Measurements from ENCODE around the gene PAPOLB.

Gene PAPOLB

DNA sequence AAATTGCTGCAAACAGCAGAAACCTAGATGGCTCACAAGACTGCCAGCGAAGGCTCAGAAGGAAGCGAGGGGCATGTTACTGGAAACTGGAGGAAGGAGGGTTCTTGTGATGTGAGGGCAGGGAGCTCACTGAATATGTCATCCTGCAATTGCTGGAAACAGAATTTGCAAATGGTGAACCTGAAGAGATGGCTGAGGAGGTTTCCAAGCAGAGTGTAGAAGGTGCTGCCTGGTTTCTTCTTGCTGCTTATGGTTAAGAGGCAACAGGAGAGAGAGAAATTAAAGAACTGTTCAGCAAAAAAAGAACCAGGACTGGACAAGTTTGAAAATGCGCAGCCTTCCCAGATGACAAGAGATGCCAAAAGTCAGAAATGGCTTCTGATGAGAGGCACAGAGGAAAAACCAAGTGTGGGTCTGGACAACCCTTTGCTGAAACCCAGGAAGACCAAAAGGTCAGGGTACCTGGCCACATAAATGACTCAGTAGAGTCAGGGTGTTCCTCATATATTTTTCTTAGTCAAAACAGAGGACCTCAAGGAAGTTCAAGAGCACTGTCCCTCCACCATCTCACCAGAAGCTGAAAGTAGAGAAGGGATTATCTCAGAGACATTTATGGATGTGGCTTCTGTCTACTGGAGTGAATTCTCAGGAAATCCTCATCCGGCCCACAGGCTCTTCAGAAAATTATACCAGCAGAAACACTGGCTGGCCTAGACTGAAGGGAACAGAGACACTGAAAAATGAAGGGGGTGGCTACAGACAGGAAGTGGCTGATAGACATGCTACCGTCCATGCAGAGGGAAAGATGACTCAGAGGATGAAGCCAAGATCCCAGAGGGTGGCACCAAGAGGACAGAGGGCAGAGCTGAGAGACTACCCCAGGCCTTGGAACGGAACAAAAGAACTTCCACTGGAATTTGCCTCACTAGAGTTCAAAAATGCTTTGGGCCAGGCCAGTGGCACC lies 10.1 kb downstream of the PAPOLB start:
- ChIA-PET CTCF (interaction anchor here (0.7 kb wide), 1 partner anchor 222 kb away, joined by 3 read pairs; no protein-coding TSS in a partner anchor), POLR2A (no interaction called here)
- TF ChIP-seq ARNT (IDR thresholded peaks at IDR 0.05) (no peak), FOXK2 (IDR thresholded peaks at IDR 0.05) (no peak), NFRKB (IDR thresholded peaks at IDR 0.05) (no peak), ELF4 (IDR thresholded peaks at IDR 0.05) (no peak), LEF1 (IDR thresholded peaks at IDR 0.05; ENCODE audit: borderline replicate concordance) (no peak), HDGF (IDR thresholded peaks at IDR 0.05; ENCODE audit: borderline replicate concordance) (no peak), TARDBP (IDR thresholded peaks at IDR 0.05) (no peak), SUZ12 (IDR thresholded peaks at IDR 0.05) (no peak), FOXM1 (IDR thresholded peaks at IDR 0.05; ENCODE audit: borderline replicate concordance) (no peak), FOXA1 (IDR thresholded peaks at IDR 0.05) (no peak), BHLHE40 (IDR thresholded peaks at IDR 0.05; ENCODE audit: borderline replicate concordance) (no peak)
- DNase-seq (ENCODE audit: extremely low spot score), result no peak

DNA sequence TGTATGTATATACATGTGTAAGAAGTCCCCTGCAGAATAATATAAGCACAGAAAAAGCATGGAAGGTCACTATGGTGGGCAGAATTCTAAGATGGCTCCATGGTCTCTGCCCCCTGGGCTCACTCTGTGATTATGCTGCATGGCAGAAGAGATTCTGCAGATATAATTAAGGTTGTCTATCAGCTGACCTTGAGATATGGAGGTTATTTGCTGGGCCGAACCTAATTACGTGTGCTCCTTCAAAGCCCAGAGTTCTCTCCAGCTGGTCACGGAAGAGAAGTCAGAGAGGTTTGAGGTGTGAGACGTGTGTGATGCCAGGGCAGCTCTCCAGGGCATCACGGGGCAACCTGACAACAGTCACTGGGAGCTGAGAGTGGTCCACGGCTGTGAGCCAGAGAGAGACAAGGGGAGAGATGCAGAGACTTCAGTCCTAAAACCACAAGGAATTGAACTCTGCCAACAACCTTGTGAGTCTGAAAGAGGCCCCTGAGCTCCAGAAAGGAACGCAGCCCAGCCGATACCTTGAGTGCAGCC lies 11.5 kb downstream of the PAPOLB start:
- CTCF ChIA-PET, result interaction anchor here (0.7 kb wide), 1 partner anchor 33 kb away, joined by 3 read pairs; the partner anchor contains the start of gene RADIL
- TF ChIP-seq L3MBTL2 (conservative IDR thresholded peaks at IDR 0.05) (no peak), CTBP1 (IDR thresholded peaks at IDR 0.05; ENCODE audit: borderline replicate concordance) (no peak), TARDBP (IDR thresholded peaks at IDR 0.05) (no peak), BHLHE40 (IDR thresholded peaks at IDR 0.05; ENCODE audit: borderline replicate concordance) (no peak), NFRKB (IDR thresholded peaks at IDR 0.05) (no peak), LEF1 (IDR thresholded peaks at IDR 0.05; ENCODE audit: borderline replicate concordance) (no peak), FOXA1 (IDR thresholded peaks at IDR 0.05) (no peak), FOXM1 (IDR thresholded peaks at IDR 0.05; ENCODE audit: borderline replicate concordance) (no peak), ARNT (IDR thresholded peaks at IDR 0.05) (no peak)
- TF ChIP-seq, protein P1, sequence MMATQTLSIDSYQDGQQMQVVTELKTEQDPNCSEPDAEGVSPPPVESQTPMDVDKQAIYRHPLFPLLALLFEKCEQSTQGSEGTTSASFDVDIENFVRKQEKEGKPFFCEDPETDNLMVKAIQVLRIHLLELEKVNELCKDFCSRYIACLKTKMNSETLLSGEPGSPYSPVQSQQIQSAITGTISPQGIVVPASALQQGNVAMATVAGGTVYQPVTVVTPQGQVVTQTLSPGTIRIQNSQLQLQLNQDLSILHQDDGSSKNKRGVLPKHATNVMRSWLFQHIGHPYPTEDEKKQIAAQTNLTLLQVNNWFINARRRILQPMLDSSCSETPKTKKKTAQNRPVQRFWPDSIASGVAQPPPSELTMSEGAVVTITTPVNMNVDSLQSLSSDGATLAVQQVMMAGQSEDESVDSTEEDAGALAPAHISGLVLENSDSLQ (IDR thresholded peaks at IDR 0.05), result no peak
- POLR2A ChIA-PET, result no interaction called here
- DNase-seq (ENCODE audit: extremely low spot score), result no peak

DNA sequence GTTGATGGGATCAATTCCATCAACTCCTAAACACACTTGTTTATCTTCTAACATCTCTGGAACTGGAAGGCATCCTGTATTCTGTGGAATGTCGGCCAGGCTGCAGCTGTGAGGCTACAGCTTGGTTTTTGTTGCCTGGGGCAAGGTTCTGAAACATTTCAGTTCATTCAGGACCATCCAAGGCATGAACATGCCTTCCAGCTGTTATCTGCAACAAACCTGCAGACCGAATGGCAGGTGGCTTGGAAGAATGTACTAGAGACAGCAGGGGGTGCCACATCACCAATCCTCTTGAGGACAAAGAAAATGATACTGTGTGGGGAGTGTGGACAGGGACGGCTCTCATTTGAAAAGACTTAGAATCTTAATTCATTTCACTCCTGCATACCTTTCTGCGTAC lies 12.4 kb downstream of the PAPOLB start:
- DNase-seq (ENCODE audit: extremely low spot score), result no peak
- no peak for TF ChIP-seq SP1 (IDR thresholded peaks at IDR 0.05)
- no peak for TF ChIP-seq CTBP1 (IDR thresholded peaks at IDR 0.05; ENCODE audit: borderline replicate concordance)
- TF ChIP-seq, protein P1 (IDR thresholded peaks at IDR 0.05), result no peak
- no peak for TF ChIP-seq ZNF384 (IDR thresholded peaks at IDR 0.05)
- TF ChIP-seq FOXA1 (IDR thresholded peaks at IDR 0.05), result no peak
- TF ChIP-seq BHLHE40 (IDR thresholded peaks at IDR 0.05; ENCODE audit: borderline replicate concordance), result no peak
- TF ChIP-seq LEF1 (IDR thresholded peaks at IDR 0.05; ENCODE audit: borderline replicate concordance), result no peak
- TF ChIP-seq TARDBP (IDR thresholded peaks at IDR 0.05), result no peak
- no peak for TF ChIP-seq ELF4 (IDR thresholded peaks at IDR 0.05)
- TF ChIP-seq NFRKB (IDR thresholded peaks at IDR 0.05), result no peak
- no peak for TF ChIP-seq ARNT (IDR thresholded peaks at IDR 0.05)
- TF ChIP-seq L3MBTL2 (conservative IDR thresholded peaks at IDR 0.05), result no peak
- TF ChIP-seq SUZ12 (IDR thresholded peaks at IDR 0.05), result no peak
- TF ChIP-seq HDGF (IDR thresholded peaks at IDR 0.05; ENCODE audit: borderline replicate concordance), result no peak
- no peak for TF ChIP-seq FOXK2 (IDR thresholded peaks at IDR 0.05)
- ChIA-PET CTCF (interaction anchor here (0.9 kb wide), 1 partner anchor 52 kb away, joined by 3 read pairs; no protein-coding TSS in a partner anchor), POLR2A (no interaction called here)

DNA sequence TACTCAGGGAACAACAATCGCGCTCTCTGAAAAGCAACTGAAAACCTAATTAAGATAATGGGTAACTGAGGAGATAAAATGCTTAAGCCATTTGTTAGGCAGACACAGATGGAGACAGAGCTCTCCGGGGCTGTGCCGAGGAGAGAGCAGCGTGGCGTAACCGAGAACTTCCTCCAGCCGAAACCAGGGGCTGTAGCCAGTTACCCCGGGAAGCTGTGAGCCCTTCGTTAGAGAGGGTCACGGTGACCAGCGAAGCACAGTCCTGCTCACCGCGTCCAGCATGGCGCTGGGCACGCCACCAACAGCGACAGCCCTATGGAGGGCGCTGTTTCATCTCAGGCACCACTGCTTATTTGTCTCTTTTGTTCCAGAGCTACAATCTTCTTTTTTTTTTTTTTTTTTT lies 16.1 kb downstream of the PAPOLB start:
- CTCF ChIA-PET, result interaction anchor here (0.6 kb wide), 1 partner anchor 155 kb away, joined by 5 read pairs; no protein-coding TSS in a partner anchor
- TF ChIP-seq NFRKB (IDR thresholded peaks at IDR 0.05) (no peak), TARDBP (IDR thresholded peaks at IDR 0.05) (no peak), ARNT (IDR thresholded peaks at IDR 0.05) (no peak), SUZ12 (IDR thresholded peaks at IDR 0.05) (no peak), ZNF384 (IDR thresholded peaks at IDR 0.05) (peak; percentile 50; the same call in 1 of the 2 replicates), FOXA1 (IDR thresholded peaks at IDR 0.05) (no peak)
- TF ChIP-seq, protein P1 (IDR thresholded peaks at IDR 0.05), result no peak
- no peak for DNase-seq (ENCODE audit: extremely low spot score)
- POLR2A ChIA-PET, result no interaction called here

DNA sequence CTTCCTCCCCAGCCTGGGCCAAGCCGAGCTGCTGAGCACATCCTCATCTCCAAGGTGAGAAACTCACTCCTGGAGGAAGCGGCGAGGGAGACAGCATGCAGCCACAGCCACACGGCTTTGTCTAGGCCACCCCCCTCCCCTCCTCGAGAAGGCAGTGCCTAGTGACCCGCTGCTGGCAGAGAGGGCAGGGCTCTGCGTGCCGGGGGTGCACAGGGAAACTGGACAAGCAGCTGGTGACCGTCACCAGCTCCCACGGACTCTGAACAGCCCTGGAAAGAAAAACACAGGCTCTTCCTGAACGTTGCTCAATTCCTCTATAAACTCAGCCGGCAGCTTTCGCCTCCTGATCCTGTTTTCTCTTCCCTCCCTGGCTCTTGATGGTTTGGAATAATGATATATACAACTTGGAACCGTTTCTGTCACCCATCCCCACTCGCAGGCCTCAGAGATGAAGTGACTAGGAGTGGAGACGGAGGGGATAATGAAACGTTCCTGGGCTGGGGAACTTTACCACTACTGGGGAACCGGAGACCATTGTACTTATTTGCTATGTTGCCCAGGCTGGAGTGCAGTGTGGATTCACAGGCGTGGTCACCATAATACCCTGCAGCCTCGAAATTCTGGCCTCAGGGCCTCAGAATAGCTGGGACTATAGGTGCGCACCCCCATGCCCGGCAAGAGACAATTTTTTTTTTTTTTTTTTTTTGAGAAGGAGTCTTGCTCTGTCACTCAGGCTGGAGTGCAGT lies 19.3 kb downstream of the PAPOLB start:
- POLR2A ChIA-PET, result no interaction called here
- TF ChIP-seq LEF1 (IDR thresholded peaks at IDR 0.05; ENCODE audit: borderline replicate concordance) (no peak), FOXM1 (IDR thresholded peaks at IDR 0.05; ENCODE audit: borderline replicate concordance) (no peak), BHLHE40 (IDR thresholded peaks at IDR 0.05; ENCODE audit: borderline replicate concordance) (no peak), ZNF384 (IDR thresholded peaks at IDR 0.05) (no peak), FOXA1 (IDR thresholded peaks at IDR 0.05) (no peak), ARNT (IDR thresholded peaks at IDR 0.05) (no peak), TARDBP (IDR thresholded peaks at IDR 0.05) (no peak), ELF4 (IDR thresholded peaks at IDR 0.05) (no peak), FOXK2 (IDR thresholded peaks at IDR 0.05) (no peak), NFRKB (IDR thresholded peaks at IDR 0.05) (no peak)
- TF ChIP-seq, protein P1 (IDR thresholded peaks at IDR 0.05), result no peak

More for the DNA sequence above, 19.3 kb downstream of the PAPOLB start:
- CTCF ChIA-PET, result interaction anchor here (0.5 kb wide), 1 partner anchor 11 kb away, joined by 3 read pairs; no protein-coding TSS in a partner anchor
- DNase-seq (ENCODE audit: extremely low spot score), result no peak
